GM12878 (cell line): Measurements from ENCODE around the gene RECQL5. TPM values are rescaled to one million over a fixed set of nuclear protein-coding genes. Genes with fewer than 3 reads are reported as not detected.

Experiments
- ATAC-seq: fragments of 200-7000 bp; cut with Tn5 transposase; 3 replicates; pipeline ENCODE4 v1.9.1; 2020; ENCODE audit warnings: mild to moderate bottlenecking, moderate library complexity
- BruUV-seq: library from RNA; stranded (reverse); fragments of 400-500 nt; replicated peaks from 2 replicates; lab custom pipeline; 2021; lab: Mats Ljungman, UMichigan
- CTCF ChIA-PET: fragments of 300-600 bp; sonication (Branson Sonifier 250); formaldehyde crosslinking; extraction: SDS; loops from one replicate; lab custom pipeline; 2021; ENCODE audit warnings: inconsistent platforms; lab: Yijun Ruan, JAX
- POLR2A ChIA-PET: fragments of 350-600 bp; formaldehyde crosslinking; extraction: SDS; loops from one replicate; lab custom pipeline; 2021; ENCODE audit warnings: inconsistent platforms; lab: Charles Lee
- RAD21 ChIA-PET: fragments of 300-600 bp; sonication (Branson Sonifier 250); formaldehyde crosslinking; loops from one replicate; lab custom pipeline; 2023; ENCODE audit warnings: antibody characterized with exemption; ENCODE audit not compliant: unreplicated experiment; lab: Charles Lee
- SMC1A ChIA-PET: fragments of 300-600 bp; sonication (Branson Sonifier 250); formaldehyde crosslinking; loops from one replicate; lab custom pipeline; 2023; ENCODE audit not compliant: unreplicated experiment, uncharacterized antibody; lab: Charles Lee
- DNase-seq: peaks from one replicate; pipeline ENCODE4 v3.0.0-alpha.2; 2011; ENCODE audit warnings: low read depth, low spot score
- FAIRE-seq: peaks from 3 replicates; lab custom pipeline; 2011; peaks lifted over from hg19 to GRCh38; lab: Jason Lieb, UNC
- H2AFZ ChIP-seq: 2 replicates; pipeline ENCODE4 v1.6.0; 2011; ENCODE audit warnings: low read depth, low read length, control low read depth; ENCODE audit not compliant: control insufficient read depth
- H3K27ac ChIP-seq: 2 replicates; pipeline ENCODE4 v1.5.1; 2011; ENCODE audit warnings: control low read depth; ENCODE audit not compliant: control insufficient read depth, insufficient read depth
- H3K27me3 ChIP-seq, 2 experiments: replicated peaks in 1 of 2; 2 replicates each; pipeline versions ENCODE4 v1.6.0 to v1.6.1; 2011; ENCODE audit warnings: low read length in 1 of 2; ENCODE audit not compliant: control insufficient read depth in 2 of 2, insufficient read depth in 2 of 2
- H3K36me3 ChIP-seq, 2 experiments: 2 replicates each; pipeline ENCODE4 v1.5.1; 2011; ENCODE audit warnings: low read length in 1 of 2; ENCODE audit not compliant: control insufficient read depth in 2 of 2, insufficient read depth in 2 of 2
- H3K4me1 ChIP-seq: 2 replicates; pipeline ENCODE4 v1.6.1; 2011; ENCODE audit warnings: mild to moderate bottlenecking, low read length, moderate library complexity, mixed read lengths; ENCODE audit not compliant: control insufficient read depth, insufficient read depth
- H3K4me2 ChIP-seq: 2 replicates; pipeline ENCODE4 v1.6.0; 2011; ENCODE audit warnings: control low read depth; ENCODE audit not compliant: control insufficient read depth, insufficient read depth
- H3K4me3 ChIP-seq: fragments of 200-600 bp; sonication (generic); 2 replicates; pipeline ENCODE4 v1.5.1; 2016
- H3K79me2 ChIP-seq: 2 replicates; pipeline ENCODE4 v1.6.0; 2011; ENCODE audit warnings: low read length; ENCODE audit not compliant: control insufficient read depth, insufficient read depth
- H3K9ac ChIP-seq: 2 replicates; pipeline ENCODE4 v1.8.0; 2011; ENCODE audit warnings: low read length, control low read depth, mixed read lengths; ENCODE audit not compliant: control insufficient read depth, insufficient read depth
- H3K9me3 ChIP-seq: replicated peaks from 3 replicates; pipeline ENCODE4 v1.5.1; 2011; ENCODE audit warnings: mild to moderate bottlenecking, low read length; ENCODE audit not compliant: control insufficient read depth, insufficient read depth
- H4K20me1 ChIP-seq: 2 replicates; pipeline ENCODE4 v1.6.0; 2011; ENCODE audit not compliant: control insufficient read depth, insufficient read depth
- CHD2 ChIP-seq: IDR thresholded peaks from 2 replicates; pipeline ENCODE4 v1.6.1; 2011; ENCODE audit warnings: low read depth, low read length, improper control_type of control experiment, borderline replicate concordance
- ESRRA ChIP-seq: IDR thresholded peaks from 2 replicates; pipeline ENCODE4 v1.6.1; 2012; ENCODE audit warnings: mild to moderate bottlenecking, low read length, improper control_type of control experiment
- IRF4 ChIP-seq: IDR thresholded peaks from 2 replicates; pipeline ENCODE4 v1.6.1; 2011; ENCODE audit warnings: low read depth, low read length
- KLF5 ChIP-seq: fragments of 450-650 bp; IDR thresholded peaks from 2 replicates; pipeline ENCODE4 v1.6.1; 2014; ENCODE audit warnings: mild to moderate bottlenecking; ENCODE audit not compliant: partially characterized antibody
- MTA2 ChIP-seq: fragments of 450-650 bp; IDR thresholded peaks from 2 replicates; pipeline ENCODE4 v1.6.1; 2016; ENCODE audit warnings: low read depth, mild to moderate bottlenecking, moderate library complexity
- MXI1 ChIP-seq: fragments of 150-350 bp; IDR thresholded peaks from 2 replicates; pipeline ENCODE4 v1.6.1; 2011; ENCODE audit warnings: low read depth, mild to moderate bottlenecking, inconsistent platforms, low read length, improper control_type of control experiment
- NR2C1 ChIP-seq: fragments of 450-650 bp; IDR thresholded peaks from 2 replicates; pipeline ENCODE4 v1.6.1; 2017; ENCODE audit warnings: antibody characterized with exemption, mild to moderate bottlenecking, moderate library complexity
- NR2F1 ChIP-seq: fragments of 450-650 bp; conservative IDR thresholded peaks from 2 replicates; pipeline ENCODE4 v1.6.1; 2017; ENCODE audit warnings: mild to moderate bottlenecking
- POLR2AphosphoS5 ChIP-seq: IDR thresholded peaks from 2 replicates; pipeline ENCODE4 v1.6.1; 2011; ENCODE audit warnings: mild to moderate bottlenecking, low read length, inconsistent platforms
- SRF ChIP-seq, 2 experiments: IDR thresholded peaks; 2 replicates each; pipeline ENCODE4 v1.6.1; 2011; ENCODE audit warnings: low read depth in 2 of 2, low read length in 2 of 2, mild to moderate bottlenecking in 1 of 2, moderate library complexity in 1 of 2
- SUPT20H ChIP-seq: IDR thresholded peaks from 2 replicates; pipeline ENCODE4 v1.6.1; 2011; ENCODE audit warnings: low read depth, mild to moderate bottlenecking, low read length, moderate library complexity, borderline replicate concordance; ENCODE audit not compliant: control insufficient read depth
- ZNF24 ChIP-seq: fragments of 450-650 bp; IDR thresholded peaks from 2 replicates; pipeline ENCODE4 v1.6.1; 2017; ENCODE audit warnings: antibody characterized with exemption, mild to moderate bottlenecking
- ZNF274 ChIP-seq: IDR thresholded peaks from one replicate; pipeline ENCODE4 v1.8.0; 2011; ENCODE audit not compliant: insufficient read length, insufficient read depth
- ZNF622 ChIP-seq: fragments of 450-650 bp; IDR thresholded peaks from 2 replicates; pipeline ENCODE4 v1.6.1; 2017; ENCODE audit warnings: mild to moderate bottlenecking, inconsistent platforms
- WGBS: methylation state at CpG from one replicate; pipeline ENCODE4 v1.1.6; 2016; ENCODE audit warnings: low lambda C conversion rate; ENCODE audit not compliant: insufficient replicate concordance, insufficient coverage; ENCODE audit errors: missing lambda C conversion rate; 5-methylcytosine and 5-hydroxymethylcytosine counted together
- in situ Hi-C: fragments of 300-500 bp; cut with MboI; formaldehyde crosslinking; loops from 9 replicates; pipeline ENCODE4 v1.14.3; 2018; ENCODE audit warnings: mixed read lengths
- intact Hi-C: fragments of 100-400 bp; cut with micrococcal nuclease; formaldehyde crosslinking; loops from one replicate; pipeline ENCODE4 v1.14.2; 2022; ENCODE audit not compliant: unreplicated experiment
- polyA plus RNA-seq, 11 experiments: library from polyadenylated mRNA; depleted of rRNA in 4 of 11; unstranded in 6 of 11; stranded (reverse) in 5 of 11; fragments of >200 nt; fragmentation: Nextera tagmentation in 4 of 11; fragmentation: Illumina TruSeq in 1 of 11; extraction: Ambion mirVana in 4 of 11; extraction: Trizol in 1 of 11; gene quantifications; 1 replicate in 1 of 11; 2 replicates in 10 of 11; pipeline versions ENCODE4 v1.2.1 to v1.2.3, GENCODE V29; 2011 to 2016; ENCODE audit warnings: inconsistent platforms in 2 of 11, missing spikeins in 2 of 11, low read depth in 1 of 11
- total RNA-seq, 4 experiments: library from RNA; depleted of rRNA in 3 of 4; stranded (reverse); fragments of >200 nt in 3 of 4; fragmentation: Illumina TruSeq in 1 of 4; extraction: Trizol in 1 of 4; gene quantifications; 2 replicates each; pipeline versions ENCODE4 v1.2.1 to v1.2.3, GENCODE V29; 2013 to 2021
- TF ChIP-seq, protein P1 (sequence below): fragments of 450-650 bp; IDR thresholded peaks from 2 replicates; pipeline ENCODE4 v1.6.1; 2017; ENCODE audit warnings: mild to moderate bottlenecking, moderate library complexity

RECQL5 gene
- total and polyA plus RNA-seq, 10 of the 15 experiments (the other 5 are each of a cell fraction or from before 2014, with no cell fraction given), result 3.6 to 30.6 (median 20.1) TPM

DNA sequence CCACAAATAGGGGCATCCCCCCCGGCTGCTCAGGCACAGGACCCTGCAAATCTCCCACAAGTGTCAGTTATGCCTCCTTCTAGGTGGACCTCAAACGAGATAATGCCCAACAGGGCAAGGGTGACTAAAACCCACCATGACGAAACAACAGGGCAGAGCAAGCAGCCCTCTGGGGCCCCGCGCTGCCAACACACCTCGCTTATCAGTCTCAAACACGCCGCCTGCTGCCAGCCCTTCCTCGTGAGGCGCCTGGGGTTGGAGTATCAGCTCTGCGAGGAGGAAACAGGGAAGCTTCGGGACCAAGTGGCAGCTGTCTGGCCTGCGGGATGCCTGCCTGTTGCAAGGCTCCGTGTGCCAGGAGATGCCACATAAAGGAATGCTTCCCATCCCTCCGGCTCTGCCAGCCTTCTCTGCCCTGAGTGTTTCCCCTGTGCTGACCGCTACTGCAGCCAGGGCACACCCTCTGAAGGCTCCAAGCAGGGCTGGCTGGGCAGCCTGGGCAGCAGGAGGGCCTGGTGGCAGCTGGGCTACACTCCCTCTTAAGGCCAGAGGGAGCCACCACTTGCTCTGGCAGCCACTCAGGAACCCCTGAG is 31.2 kb downstream of the RECQL5 start:
- SMC1A ChIA-PET, result interaction anchor here (1.3 to 4.3 kb wide), 4 partner anchors 18 to 112 kb away, joined by 3 to 44 read pairs (median 18); no protein-coding TSS in a partner anchor
- no peak overlapping the region for H3K9ac ChIP-seq
- no peak for ATAC-seq

More for the DNA sequence above, 31.2 kb downstream of the RECQL5 start:
- H3K4me2 ChIP-seq, result no peak overlapping the region
- H3K9me3 ChIP-seq, result no peaks in the 10 kb centered on the region
- no peak for DNase-seq
- POLR2A ChIA-PET, result no interaction called here
- FAIRE-seq, result no peak
- RAD21 ChIA-PET, result interaction anchor here (3.7 kb wide), 1 partner anchor 21 kb away, joined by 30 read pairs; no protein-coding TSS in a partner anchor
- H3K36me3 ChIP-seq, result peaks cover 0 to 3% of the 10 kb centered on the region in 2 experiments; a peak in 2 of 4 replicates
- H3K4me1 ChIP-seq, result peaks cover 8% of the 10 kb centered on the region
- no peak overlapping the region for H2AFZ ChIP-seq
- H3K79me2 ChIP-seq, result no peaks in the 10 kb centered on the region
- WGBS, result 79% methylated on average over 16 of the region's 16 CpGs
- no peak overlapping the region for H3K4me3 ChIP-seq
- no peaks in the 10 kb centered on the region; the same call in 1 of the 2 replicates for H4K20me1 ChIP-seq
- in situ Hi-C loops, result loop anchor here (10.0 kb wide), 1 partner anchor 109 kb away; no protein-coding TSS in a partner anchor
- no peaks in the 10 kb centered on the region for H3K27me3 ChIP-seq
- TF ChIP-seq CHD2 (no peak), IRF4 (no peak), POLR2AphosphoS5 (no peak), NR2C1 (no peak), ZNF274 (no peak), ZNF24 (no peak), SRF (IDR thresholded peaks at IDR 0.05; ENCODE audit: low read depth in 2 of 2, low read length in 2 of 2) (no peak), MXI1 (no peak), ESRRA (no peak), SUPT20H (no peak), KLF5 (no peak), NR2F1 (no peak), MTA2 (no peak), ZNF622 (no peak)
- TF ChIP-seq, protein P1, sequence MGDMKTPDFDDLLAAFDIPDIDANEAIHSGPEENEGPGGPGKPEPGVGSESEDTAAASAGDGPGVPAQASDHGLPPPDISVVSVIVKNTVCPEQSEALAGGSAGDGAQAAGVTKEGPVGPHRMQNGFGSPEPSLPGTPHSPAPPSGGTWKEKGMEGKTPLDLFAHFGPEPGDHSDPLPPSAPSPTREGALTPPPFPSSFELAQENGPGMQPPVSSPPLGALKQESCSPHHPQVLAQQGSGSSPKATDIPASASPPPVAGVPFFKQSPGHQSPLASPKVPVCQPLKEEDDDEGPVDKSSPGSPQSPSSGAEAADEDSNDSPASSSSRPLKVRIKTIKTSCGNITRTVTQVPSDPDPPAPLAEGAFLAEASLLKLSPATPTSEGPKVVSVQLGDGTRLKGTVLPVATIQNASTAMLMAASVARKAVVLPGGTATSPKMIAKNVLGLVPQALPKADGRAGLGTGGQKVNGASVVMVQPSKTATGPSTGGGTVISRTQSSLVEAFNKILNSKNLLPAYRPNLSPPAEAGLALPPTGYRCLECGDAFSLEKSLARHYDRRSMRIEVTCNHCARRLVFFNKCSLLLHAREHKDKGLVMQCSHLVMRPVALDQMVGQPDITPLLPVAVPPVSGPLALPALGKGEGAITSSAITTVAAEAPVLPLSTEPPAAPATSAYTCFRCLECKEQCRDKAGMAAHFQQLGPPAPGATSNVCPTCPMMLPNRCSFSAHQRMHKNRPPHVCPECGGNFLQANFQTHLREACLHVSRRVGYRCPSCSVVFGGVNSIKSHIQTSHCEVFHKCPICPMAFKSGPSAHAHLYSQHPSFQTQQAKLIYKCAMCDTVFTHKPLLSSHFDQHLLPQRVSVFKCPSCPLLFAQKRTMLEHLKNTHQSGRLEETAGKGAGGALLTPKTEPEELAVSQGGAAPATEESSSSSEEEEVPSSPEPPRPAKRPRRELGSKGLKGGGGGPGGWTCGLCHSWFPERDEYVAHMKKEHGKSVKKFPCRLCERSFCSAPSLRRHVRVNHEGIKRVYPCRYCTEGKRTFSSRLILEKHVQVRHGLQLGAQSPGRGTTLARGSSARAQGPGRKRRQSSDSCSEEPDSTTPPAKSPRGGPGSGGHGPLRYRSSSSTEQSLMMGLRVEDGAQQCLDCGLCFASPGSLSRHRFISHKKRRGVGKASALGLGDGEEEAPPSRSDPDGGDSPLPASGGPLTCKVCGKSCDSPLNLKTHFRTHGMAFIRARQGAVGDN, result no peak
- H3K27ac ChIP-seq, result no peak overlapping the region
- CTCF ChIA-PET, result interaction anchor here (1.5 to 13.0 kb wide), 6 partner anchors 18 to 118 kb away, joined by 3 to 349 read pairs (median 25); a partner anchor contains a TSS
- intact Hi-C loops, result no loop called here
- BruUV-seq, result no TSS peak
